IPS DF 6.9 (cell line): ENCODE data around the gene MOV10L1.
"Not testable (repeated sequence)": the region's sequence is repeated elsewhere in the genome, so short reads cannot be mapped to it uniquely, and the experiment has no call there.

ENCODE experiments used
- DNase-seq: peaks from one replicate; pipeline ENCODE4 v3.0.0-alpha.2; 2013; ENCODE audit warnings: low read depth, low spot score
- H3K27ac ChIP-seq: one replicate; pipeline ENCODE4 v1.5.1; 2013; ENCODE audit warnings: low read length, control low read depth
- H3K27me3 ChIP-seq: 2 replicates; pipeline ENCODE4 v1.6.1; 2013; ENCODE audit warnings: mild to moderate bottlenecking, low read length; ENCODE audit not compliant: control insufficient read depth, insufficient read depth
- H3K36me3 ChIP-seq: 2 replicates; pipeline ENCODE4 v1.6.1; 2013; ENCODE audit warnings: low read length; ENCODE audit not compliant: control insufficient read depth, insufficient read depth
- H3K4me1 ChIP-seq: 2 replicates; pipeline ENCODE4 v1.6.1; 2013; ENCODE audit warnings: low read length; ENCODE audit not compliant: control insufficient read depth, insufficient read depth
- H3K4me3 ChIP-seq: 2 replicates; pipeline ENCODE4 v1.5.1; 2013; ENCODE audit warnings: mild to moderate bottlenecking, low read length
- H3K9me3 ChIP-seq: 2 replicates; pipeline ENCODE4 v1.6.1; 2013; ENCODE audit warnings: low read length, inconsistent platforms; ENCODE audit not compliant: control insufficient read depth, insufficient read depth
- WGBS: extraction: QIAGEN DNeasy Blood & Tissue Kit; methylation state at CpG from one replicate; pipeline ENCODE4 v1.1.7; 2013; ENCODE audit warnings: mixed read lengths, missing lambda C conversion rate; ENCODE audit not compliant: insufficient read length, insufficient coverage; 5-methylcytosine and 5-hydroxymethylcytosine counted together

The MOV10L1 gene

GRCh38 chr22:50119768-50120251 lies 30.0 kb downstream of the MOV10L1 start:
- no peaks in the 10 kb centered on the region for H3K27me3 ChIP-seq
- DNase-seq = no peak
- no peak overlapping the region for H3K27ac ChIP-seq
- H3K4me3 ChIP-seq = no peak overlapping the region
- no peaks in the 10 kb centered on the region for H3K9me3 ChIP-seq
- H3K36me3 ChIP-seq = no peaks in the 10 kb centered on the region
- H3K4me1 ChIP-seq = no peaks in the 10 kb centered on the region
- no CpG with 5 or more reads among the region's 6 CpGs for WGBS

GRCh38 chr22:50121202-50121740 lies 31.5 kb downstream of the MOV10L1 start:
- DNase-seq = no peak
- H3K27me3 ChIP-seq = no peaks in the 10 kb centered on the region
- no peak overlapping the region for H3K27ac ChIP-seq
- H3K4me3 ChIP-seq = no peak overlapping the region
- no peaks in the 10 kb centered on the region for H3K4me1 ChIP-seq
- H3K9me3 ChIP-seq = no peaks in the 10 kb centered on the region
- no CpG with 5 or more reads among the region's 11 CpGs for WGBS
- H3K36me3 ChIP-seq = no peaks in the 10 kb centered on the region

- H3K27ac ChIP-seq = no peak overlapping the region
- WGBS = no CpG with 5 or more reads among the region's 4 CpGs
- no peaks in the 10 kb centered on the region for H3K9me3 ChIP-seq
- no peaks in the 10 kb centered on the region for H3K27me3 ChIP-seq
- H3K36me3 ChIP-seq = no peaks in the 10 kb centered on the region
- no peak overlapping the region for H3K4me3 ChIP-seq
- DNase-seq = no peak
- H3K4me1 ChIP-seq = no peaks in the 10 kb centered on the region
Measured at GRCh38 chr22:50123119-50123518, 33.3 kb downstream of the MOV10L1 start.

GRCh38 chr22:50125029-50125428 lies 35.2 kb downstream of the MOV10L1 start:
- Histone ChIP-seq H3K4me3 (no peak overlapping the region), H3K27me3 (no peaks in the 10 kb centered on the region), H3K4me1 (no peaks in the 10 kb centered on the region), H3K9me3 (no peaks in the 10 kb centered on the region), H3K27ac (no peak overlapping the region), H3K36me3 (no peaks in the 10 kb centered on the region)
- WGBS = no CpG with 5 or more reads among the region's 9 CpGs
- no peak for DNase-seq

- no peak overlapping the region for H3K4me3 ChIP-seq
- no peak for DNase-seq
- no peaks in the 10 kb centered on the region for H3K27me3 ChIP-seq
- H3K4me1 ChIP-seq = no peaks in the 10 kb centered on the region
- H3K27ac ChIP-seq = no peak overlapping the region
- no CpG with 5 or more reads among the region's 10 CpGs for WGBS
- H3K36me3 ChIP-seq = no peaks in the 10 kb centered on the region
- no peaks in the 10 kb centered on the region for H3K9me3 ChIP-seq
Measured at GRCh38 chr22:50129121-50129736, 39.4 kb downstream of the MOV10L1 start.

GRCh38 chr22:50131894-50132293 lies 42.1 kb downstream of the MOV10L1 start:
- Histone ChIP-seq H3K4me1 (no peaks in the 10 kb centered on the region), H3K27ac (no peak overlapping the region), H3K27me3 (no peaks in the 10 kb centered on the region), H3K4me3 (no peak overlapping the region), H3K9me3 (no peaks in the 10 kb centered on the region), H3K36me3 (no peaks in the 10 kb centered on the region)
- no peak for DNase-seq
- no CpG with 5 or more reads among the region's 4 CpGs for WGBS

- no peaks in the 10 kb centered on the region for H3K4me1 ChIP-seq
- H3K27me3 ChIP-seq = no peaks in the 10 kb centered on the region
- DNase-seq = no peak
- WGBS = no CpG with 5 or more reads among the region's 10 CpGs
- no peaks in the 10 kb centered on the region for H3K9me3 ChIP-seq
- no peak overlapping the region for H3K27ac ChIP-seq
- no peaks in the 10 kb centered on the region for H3K36me3 ChIP-seq
- no peak overlapping the region for H3K4me3 ChIP-seq
Measured at GRCh38 chr22:50134481-50134880, 44.7 kb downstream of the MOV10L1 start.

GRCh38 chr22:50136581-50137015 lies 46.8 kb downstream of the MOV10L1 start:
- Histone ChIP-seq H3K27me3 (no peaks in the 10 kb centered on the region), H3K9me3 (no peaks in the 10 kb centered on the region), H3K36me3 (no peaks in the 10 kb centered on the region), H3K4me3 (no peak overlapping the region), H3K27ac (no peak overlapping the region), H3K4me1 (no peaks in the 10 kb centered on the region)
- no CpG with 5 or more reads among the region's 5 CpGs for WGBS
- DNase-seq = no peak

GRCh38 chr22:50137277-50137676 lies 47.5 kb downstream of the MOV10L1 start:
- no CpG with 5 or more reads among the region's 9 CpGs for WGBS
- not testable (repeated sequence) for H3K36me3 ChIP-seq, H3K4me1 ChIP-seq, H3K9me3 ChIP-seq, H3K27me3 ChIP-seq, DNase-seq, H3K27ac ChIP-seq, H3K4me3 ChIP-seq

GRCh38 chr22:50138041-50138440 lies 48.2 kb downstream of the MOV10L1 start:
- no CpG with 5 or more reads among the region's 4 CpGs for WGBS
- no peak overlapping the region for H3K4me3 ChIP-seq
- DNase-seq = no peak
- H3K36me3 ChIP-seq = no peaks in the 10 kb centered on the region
- H3K27me3 ChIP-seq = no peaks in the 10 kb centered on the region
- H3K4me1 ChIP-seq = no peaks in the 10 kb centered on the region
- H3K27ac ChIP-seq = no peak overlapping the region
- H3K9me3 ChIP-seq = no peaks in the 10 kb centered on the region

- no CpG with 5 or more reads among the region's 9 CpGs for WGBS
- Histone ChIP-seq H3K36me3 (no peaks in the 10 kb centered on the region), H3K27ac (no peak overlapping the region), H3K27me3 (no peaks in the 10 kb centered on the region), H3K4me3 (no peak overlapping the region), H3K4me1 (no peaks in the 10 kb centered on the region), H3K9me3 (no peaks in the 10 kb centered on the region)
- no peak for DNase-seq
Measured at GRCh38 chr22:50138988-50139387, 49.2 kb downstream of the MOV10L1 start.
